ENCODE measurements around the gene MISP3.

MISP3 gene

DNA sequence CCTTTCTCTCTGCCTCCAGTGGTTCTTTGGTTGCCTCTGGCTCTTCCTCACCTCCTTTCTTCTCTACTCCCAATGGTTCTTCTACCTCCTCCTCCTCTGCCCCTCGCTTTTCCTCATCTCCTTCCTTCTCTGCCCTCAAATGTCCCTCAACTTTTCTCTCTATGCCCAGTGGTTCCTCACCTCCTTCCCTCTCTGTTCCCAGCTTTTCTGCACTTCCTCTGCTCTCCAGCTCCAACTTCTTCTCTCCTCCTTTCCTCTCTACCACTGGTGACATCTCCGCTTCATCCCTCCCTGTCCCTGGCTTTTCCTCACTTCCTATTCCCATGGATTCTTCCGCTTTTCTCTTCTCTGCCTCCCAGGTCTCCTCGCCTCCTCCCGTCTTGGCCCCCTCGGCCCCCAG lies 18.5 kb upstream of the MISP3 start:
- no peak for DNase-seq

DNA sequence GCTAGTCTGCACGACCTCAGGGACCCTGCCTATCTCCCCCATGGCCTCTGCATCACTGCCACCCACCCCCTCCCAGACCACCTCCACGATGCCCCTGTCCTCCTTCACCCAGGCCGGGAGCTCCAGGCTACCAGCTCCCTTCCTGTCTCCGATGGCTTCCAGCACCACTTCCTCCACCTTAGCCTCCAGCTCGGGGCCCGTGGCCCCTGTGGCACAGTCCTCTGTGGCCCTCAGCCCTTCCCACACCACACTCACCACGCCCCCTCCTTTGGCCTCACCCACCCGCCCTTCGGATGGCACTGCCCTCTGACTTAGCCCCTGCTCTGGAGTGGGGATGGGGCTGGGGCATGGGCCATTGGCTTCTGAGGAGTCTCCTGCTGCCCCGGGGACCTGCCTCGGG lies 17.9 kb upstream of the MISP3 start:
- no peak for DNase-seq

- no peak for DNase-seq
These were observed 17.2 kb upstream of the MISP3 start for GRCh38 chr19:14055396-14055795.

DNA sequence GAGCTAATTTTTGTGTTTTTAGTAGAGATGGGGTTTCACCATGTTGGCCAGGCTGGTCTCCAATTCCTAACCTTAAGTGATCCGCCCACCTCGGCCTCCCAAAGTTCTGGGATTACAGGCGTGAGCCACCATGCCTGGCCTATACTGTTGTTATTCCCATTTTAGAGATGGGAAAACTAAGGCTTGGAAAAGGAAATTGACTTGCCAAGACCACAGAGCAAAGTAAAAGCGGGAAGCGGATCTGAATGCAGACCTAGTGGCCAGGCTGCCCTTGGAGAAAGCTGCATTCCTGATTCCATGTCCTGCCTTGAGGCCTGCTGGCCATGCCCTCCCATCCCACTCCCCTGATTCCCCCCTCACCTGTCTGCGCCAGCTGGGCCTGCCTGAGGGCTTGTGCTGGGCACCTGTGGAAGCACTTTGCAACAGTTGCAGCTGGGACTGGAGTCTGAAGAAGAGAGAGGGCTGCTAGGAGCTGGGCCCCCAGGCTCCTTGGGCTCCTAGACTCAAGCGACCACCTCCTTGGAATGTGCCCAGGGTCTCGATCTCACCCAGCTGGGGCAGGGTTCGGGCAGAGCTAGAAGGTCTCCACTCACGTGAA lies 16.4 kb upstream of the MISP3 start:
- no peak for DNase-seq

DNA sequence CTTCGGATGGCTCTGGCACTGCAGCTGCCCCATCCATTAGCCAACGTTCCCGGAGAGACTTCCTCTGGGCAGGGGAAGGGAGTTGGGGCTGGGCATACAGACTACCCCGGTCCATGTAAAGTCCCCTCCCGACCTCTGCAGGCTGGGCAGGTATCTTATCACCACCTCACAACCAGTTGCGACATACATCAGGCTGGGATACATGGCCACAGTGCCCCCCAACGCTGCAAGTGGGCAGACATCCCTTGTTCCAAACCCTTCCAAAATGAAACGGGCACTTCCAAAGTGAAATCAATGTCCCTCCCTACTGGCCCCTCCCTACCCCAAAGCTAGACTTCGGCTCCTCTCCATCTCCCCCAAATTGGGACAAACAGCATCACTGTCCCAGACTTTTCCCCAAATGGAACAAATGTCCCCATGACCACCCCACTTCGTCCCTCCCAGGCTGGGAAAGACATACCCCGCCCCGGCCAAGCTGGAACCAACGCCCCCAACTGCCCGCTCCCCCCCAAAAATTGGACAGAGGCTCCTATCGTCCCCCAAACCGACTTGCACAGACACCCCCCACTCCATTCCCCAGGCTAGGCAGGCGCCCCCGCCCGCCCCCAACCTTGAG lies 15.7 kb upstream of the MISP3 start:
- no peak for DNase-seq

DNA sequence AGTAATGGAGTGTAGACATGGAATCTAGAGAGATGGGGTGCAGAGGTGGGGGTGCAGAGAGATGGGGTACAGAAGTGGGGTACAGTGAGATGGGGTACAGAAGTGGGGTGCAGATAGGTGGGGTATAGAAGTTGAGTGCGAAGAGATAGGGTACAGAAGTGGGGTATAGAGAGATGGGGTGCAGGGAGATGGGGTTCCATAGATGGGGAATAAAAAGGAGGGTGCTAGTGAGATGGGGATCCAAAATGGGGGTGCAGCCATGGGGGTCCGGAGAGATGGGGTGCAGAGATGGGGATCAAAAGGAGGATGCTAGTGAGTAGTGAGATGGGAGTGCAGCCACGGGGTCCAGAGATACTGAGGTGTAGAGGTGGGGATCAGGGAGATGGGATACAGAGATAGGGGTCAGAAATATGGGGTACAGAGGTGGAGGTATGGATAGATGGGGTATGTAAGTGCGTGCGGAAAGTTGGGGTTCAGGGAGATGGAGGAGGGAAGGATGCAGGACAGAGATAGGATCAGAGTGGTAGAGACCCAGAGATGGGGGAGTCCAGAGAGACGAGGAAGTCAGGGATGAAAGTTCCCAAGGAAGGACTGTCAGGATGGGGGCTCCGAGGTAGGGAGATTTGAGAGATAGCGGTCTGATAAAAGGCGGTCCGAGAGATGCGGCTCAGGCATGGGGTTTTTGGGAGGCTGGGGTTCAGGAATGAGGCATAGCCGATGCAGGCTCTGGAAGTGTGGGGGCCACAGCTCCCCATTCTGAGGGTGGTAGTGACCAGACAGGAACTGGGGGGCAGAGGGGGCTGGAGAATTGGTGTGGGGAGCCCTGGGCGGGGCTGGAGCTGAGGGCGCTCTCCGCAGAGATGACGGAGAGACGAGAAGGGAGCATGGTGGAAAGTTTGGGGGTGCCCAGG lies 14.1 kb upstream of the MISP3 start:
- DNase-seq, result no peak

- DNase-seq, result no peak
These were observed 13.5 kb upstream of the MISP3 start for GRCh38 chr19:14059093-14059480.

- no peak for DNase-seq
These were observed 12.9 kb upstream of the MISP3 start for GRCh38 chr19:14059652-14060155.

DNA sequence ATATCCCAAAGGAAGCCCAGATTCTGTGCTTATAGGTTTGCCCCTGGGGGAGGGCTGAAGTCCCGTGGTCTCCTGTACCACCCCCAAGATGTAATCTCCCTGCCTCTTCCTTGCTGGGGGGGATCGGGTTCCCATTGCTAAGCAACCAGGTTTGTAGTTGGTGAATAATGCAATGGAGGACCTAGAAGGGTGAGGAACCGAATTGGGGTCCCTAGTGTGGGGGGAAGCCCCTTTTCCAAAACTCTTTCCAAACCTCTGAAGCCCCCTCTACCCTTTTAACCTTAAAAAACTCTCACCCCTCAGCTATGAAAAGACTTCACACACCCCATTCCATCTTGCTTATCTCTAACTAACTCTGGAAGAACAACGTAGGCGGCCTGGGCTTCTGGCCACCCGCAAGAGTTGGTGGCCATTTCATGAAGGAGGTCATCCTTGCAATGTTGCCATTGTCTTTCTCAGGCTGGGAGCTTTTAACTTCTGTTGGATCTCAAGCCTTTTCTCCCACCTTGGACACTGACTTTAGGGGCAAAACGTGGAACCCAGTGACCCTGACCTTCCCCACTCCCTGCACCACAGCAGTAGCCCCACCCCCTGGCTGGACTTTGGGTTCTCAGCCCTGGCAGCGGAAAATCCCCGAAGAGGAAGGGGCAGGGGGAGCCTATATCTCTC lies 11.4 kb upstream of the MISP3 start:
- no peak for DNase-seq

DNA sequence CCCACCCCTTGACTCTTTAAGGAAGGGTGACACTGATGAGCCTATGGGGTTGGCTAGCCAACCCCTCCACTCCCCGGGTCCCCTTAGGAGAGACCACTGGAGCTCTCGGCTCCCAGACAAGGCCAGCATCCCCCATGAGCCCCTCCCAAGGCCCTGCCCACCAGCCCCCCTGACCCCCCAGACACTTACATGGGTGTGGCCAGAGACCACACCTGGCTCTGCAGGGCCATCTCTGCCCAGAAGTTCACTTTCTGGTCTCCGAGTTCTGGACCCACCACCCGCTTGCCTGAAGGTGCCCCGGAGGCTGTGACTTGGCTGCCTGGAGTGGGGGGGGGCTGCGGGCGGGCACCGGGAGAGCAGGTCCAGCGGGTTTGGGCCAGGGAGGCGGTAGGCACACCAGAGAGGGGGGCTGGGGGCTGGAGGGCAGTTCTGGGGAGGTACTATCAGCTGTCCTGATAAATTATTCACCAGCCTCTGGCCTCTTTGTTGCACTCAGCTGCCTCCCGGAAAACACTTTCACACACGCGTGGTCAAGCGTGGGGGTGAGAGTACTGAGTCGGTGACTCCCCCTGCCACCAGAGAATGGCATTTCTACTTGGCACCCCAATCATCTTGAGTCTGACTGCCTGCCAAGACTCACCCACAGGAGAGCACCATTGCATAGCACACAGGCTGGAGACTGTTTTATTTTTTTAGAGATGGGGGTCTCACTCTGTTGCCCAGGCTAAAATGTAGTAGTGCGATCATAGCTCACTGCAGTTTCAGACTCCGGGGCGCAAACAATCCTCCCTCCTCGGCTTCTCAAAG lies 10.6 kb upstream of the MISP3 start, which contains the start of gene PALM3:
Gene PALM3 (minus strand): TSS at position 326 of the 807 bp plus-strand sequence. CDS start 96 bp downstream, at position 230.
- no peak for DNase-seq

- no peak for DNase-seq
These were observed 10.1 kb upstream of the MISP3 start for GRCh38 chr19:14062558-14062855.

- no peak for DNase-seq
These were observed 9.5 kb upstream of the MISP3 start for GRCh38 chr19:14063105-14063504.

DNA sequence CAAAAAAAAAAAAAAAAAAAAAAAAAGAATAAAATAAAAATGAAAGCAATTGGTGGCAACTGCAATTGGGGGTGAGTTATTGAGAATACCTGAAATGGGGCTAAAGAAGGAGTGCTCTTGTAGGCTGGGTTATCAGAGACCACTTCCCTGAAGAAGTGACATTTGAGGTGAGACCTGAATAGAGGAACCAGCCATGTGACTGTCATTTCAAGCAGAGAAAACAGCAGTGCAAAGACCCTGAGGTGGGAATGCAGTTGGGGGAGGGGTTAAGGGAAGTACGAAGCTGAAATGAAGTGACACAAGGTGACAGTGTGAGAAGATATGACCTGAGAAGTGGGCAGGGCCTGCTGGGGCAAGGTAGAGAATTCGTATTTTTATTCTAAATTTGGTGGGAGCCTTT lies 6.5 kb upstream of the MISP3 start:
- no peak for DNase-seq

- DNase-seq, result no peak
These were observed 2.1 kb upstream of the MISP3 start for GRCh38 chr19:14070268-14071050.

DNA sequence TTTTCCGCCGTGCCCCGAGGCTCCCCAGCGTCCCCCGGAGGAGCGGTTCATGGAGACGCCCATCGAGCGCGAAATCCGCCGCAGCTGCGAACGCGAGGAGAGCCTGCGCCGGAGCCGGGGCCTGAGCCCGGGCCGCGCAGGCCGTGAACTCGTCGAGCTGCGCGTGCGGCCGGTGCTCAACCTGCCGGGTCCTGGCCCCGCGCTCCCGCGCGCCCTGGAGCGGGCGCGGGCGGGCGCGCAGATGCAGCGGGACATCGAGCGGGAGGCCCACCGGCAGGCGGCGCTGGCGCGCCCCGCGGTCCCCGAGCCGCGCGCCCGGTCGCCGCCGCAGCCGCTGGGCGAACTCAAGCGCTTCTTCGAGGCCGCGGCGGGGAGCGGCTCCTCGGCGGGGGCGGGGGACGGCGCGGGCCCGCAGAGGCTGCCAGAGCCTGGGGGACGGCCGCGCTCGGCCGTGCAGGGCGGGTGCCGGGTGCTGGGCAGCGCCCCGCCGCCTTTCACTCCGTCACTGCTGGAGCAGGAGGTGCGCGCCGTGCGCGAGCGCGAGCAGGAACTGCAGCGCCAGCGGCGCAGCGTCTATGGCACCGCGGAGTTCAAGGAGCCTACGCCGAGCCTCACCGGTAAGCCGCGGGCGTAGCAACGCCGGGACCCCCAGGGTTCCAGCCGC lies 807 bp downstream of the MISP3 start:
- no peak for DNase-seq

GRCh38 chr19:14073925-14074838 lies 1.6 kb downstream of the MISP3 start:
- no peak for DNase-seq

GRCh38 chr19:14078411-14078810 lies 5.8 kb downstream of the MISP3 start:
- no peak for DNase-seq

DNA sequence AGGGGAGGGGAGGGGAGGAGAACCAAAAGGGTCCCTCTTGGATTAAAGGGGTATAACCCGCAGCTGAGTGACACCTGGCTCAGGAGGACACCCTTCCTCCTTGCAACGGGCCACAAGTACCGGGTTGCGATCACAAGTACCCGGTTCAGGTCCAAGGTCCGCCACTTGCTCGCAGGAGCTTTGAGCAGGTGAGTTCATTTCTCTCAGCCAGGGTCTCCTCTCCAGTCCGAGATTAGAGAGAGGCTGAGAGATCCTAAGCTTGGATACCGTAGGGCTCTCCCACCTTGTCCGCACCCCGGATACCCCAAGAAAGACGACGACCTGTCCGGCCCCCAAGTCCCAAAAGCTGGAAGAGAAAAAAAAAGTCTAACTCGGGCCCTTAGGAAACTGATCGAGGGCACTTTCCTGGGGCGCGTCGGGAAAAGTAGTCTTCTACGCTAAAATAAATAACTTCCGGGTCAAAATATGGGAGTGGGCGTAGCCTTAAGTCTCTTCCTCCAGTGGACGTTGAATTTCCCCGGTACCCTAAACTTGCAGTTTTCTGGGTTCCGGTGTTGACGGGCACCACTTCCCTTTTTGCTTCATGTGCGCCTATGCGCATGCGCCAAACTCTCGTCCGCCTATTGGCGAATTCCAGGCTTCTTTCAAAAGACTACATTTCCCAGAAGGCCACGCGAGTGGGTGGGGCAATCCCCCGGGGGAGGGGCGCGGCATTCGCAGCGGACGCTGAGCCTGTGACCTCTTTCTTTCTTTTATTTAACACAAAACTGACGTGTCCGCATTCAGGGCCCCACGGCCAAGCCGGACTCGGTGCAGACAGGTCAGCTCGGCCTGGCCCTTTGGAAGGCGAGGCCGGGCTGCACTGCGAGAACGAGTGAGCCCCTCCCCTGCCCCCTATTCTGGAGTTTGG lies 8.6 kb downstream of the MISP3 start:
- DNase-seq, result peak; percentile 88
